Measurements from ENCODE around the gene ODAD4. TPM values are rescaled to one million over a fixed set of nuclear protein-coding genes. Genes with fewer than 3 reads are reported as not detected.
A peak's percentile ranks its signal among the peaks of the same experiment; 100 is the strongest.
"Not testable (repeated sequence)": the region's sequence is repeated elsewhere in the genome, so short reads cannot be mapped to it uniquely, and the experiment has no call there.

ODAD4 gene
- total RNA-seq, 1 donor from 2014 or later: 0.50 TPM

- H3K4me3 Mint-ChIP-seq (ENCODE audit: low read depth): peak overlapping the region; percentile 95
- intact Hi-C loops (cut with micrococcal nuclease): loop anchor here (2.0 kb wide), 1 partner anchor 53 kb away; the partner anchor contains the start of gene KLHL11
- no peak for DNase-seq (ENCODE audit: low spot score)
Measured at GRCh38 chr17:41917679-41918313, 12.6 kb upstream of the ODAD4 start.

GRCh38 chr17:41918314-41919164 lies 11.9 kb upstream of the ODAD4 start, which contains the start of gene ACLY:
TSS of gene ACLY (minus strand) at chr17:41918951. CDS start at chr17:41913873, 5,078 bp downstream.
- peak; percentile 98 for DNase-seq (ENCODE audit: low spot score)
- Mint-ChIP-seq H3K27ac (peak within 1 kb of the TSS; percentile 89), H3K9me3 (no peaks in the 10 kb centered on the region), H3K4me1 (ENCODE audit: low read depth) (peaks cover 36% of the 10 kb centered on the region), H3K27me3 (ENCODE audit: low read depth) (no peaks in the 10 kb centered on the region), H3K4me3 (ENCODE audit: low read depth) (peak within 1 kb of the TSS; percentile 95), H3K36me3 (ENCODE audit: low read depth) (peaks cover 28% of the 10 kb centered on the region)
- intact Hi-C loops (cut with micrococcal nuclease): loop anchor here (1.0 to 2.0 kb wide), 2 partner anchors 12 to 54 kb away; partner anchors contain the start of genes KLHL11 and ODAD4

More at GRCh38 chr17:41917679-41918313, 12.6 kb upstream of the ODAD4 start:
- Mint-ChIP-seq H3K9me3 (no peaks in the 10 kb centered on the region), H3K27me3 (ENCODE audit: low read depth) (no peaks in the 10 kb centered on the region), H3K36me3 (ENCODE audit: low read depth) (peaks cover 33% of the 10 kb centered on the region), H3K27ac (peak overlapping the region; percentile 89), H3K4me1 (ENCODE audit: low read depth) (peaks cover 40% of the 10 kb centered on the region)

DNA sequence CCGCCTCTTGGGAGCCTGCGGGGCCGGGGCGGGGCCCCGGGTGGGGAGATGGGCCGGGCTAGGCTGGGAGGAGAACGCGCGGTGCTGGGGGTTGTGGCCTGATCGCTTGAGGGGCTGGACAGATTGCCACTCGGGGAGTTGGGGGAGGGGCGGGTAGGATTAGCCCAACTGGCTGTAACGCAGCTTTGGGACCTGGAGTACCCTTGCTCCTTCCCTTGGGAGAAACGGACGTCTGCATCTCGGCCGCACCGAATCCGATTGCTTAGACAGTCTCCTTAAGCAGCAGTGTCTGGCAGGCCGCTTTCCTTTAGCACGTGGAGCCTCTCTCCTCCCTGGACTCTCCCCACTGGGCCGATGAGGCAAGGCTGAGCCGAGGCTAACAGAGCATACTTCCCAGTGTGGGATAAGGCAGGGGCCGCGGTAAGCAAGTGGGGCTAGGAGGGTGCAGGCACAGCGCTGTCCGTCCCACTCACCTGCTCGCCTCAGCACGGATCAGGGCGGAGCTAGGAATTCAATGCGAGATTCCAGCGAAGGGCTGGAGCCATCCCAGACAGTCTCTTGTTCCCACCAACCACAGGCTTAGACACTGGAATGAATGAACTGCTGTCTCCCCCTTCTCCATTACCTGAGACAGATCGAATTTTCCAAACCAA lies 11.1 kb upstream of the ODAD4 start:
- Mint-ChIP-seq H3K27ac (peak overlapping the region; percentile 89), H3K9me3 (no peaks in the 10 kb centered on the region), H3K4me1 (ENCODE audit: low read depth) (peaks cover 30% of the 10 kb centered on the region), H3K4me3 (ENCODE audit: low read depth) (peak overlapping the region; percentile 95), H3K27me3 (ENCODE audit: low read depth) (no peaks in the 10 kb centered on the region), H3K36me3 (ENCODE audit: low read depth) (peaks cover 24% of the 10 kb centered on the region)
- DNase-seq (ENCODE audit: low spot score): no peak
- intact Hi-C loops (cut with micrococcal nuclease): loop anchor here (1.0 to 2.0 kb wide), 2 partner anchors 11 to 54 kb away; partner anchors contain the start of genes KLHL11 and ODAD4

- peak overlapping the region; percentile 20 for H3K27ac Mint-ChIP-seq
- peaks cover 18% of the 10 kb centered on the region for H3K36me3 Mint-ChIP-seq (ENCODE audit: low read depth)
- intact Hi-C loops (cut with micrococcal nuclease): loop anchor here (1.0 to 2.0 kb wide), 2 partner anchors 10 to 55 kb away; partner anchors contain the start of genes KLHL11 and ODAD4
- H3K4me3 Mint-ChIP-seq (ENCODE audit: low read depth): peak overlapping the region; percentile 23
- H3K9me3 Mint-ChIP-seq: no peaks in the 10 kb centered on the region
- no peaks in the 10 kb centered on the region for H3K27me3 Mint-ChIP-seq (ENCODE audit: low read depth)
- no peak for DNase-seq (ENCODE audit: low spot score)
- H3K4me1 Mint-ChIP-seq (ENCODE audit: low read depth): peaks cover 24% of the 10 kb centered on the region
Measured at GRCh38 chr17:41919840-41920579, 10.4 kb upstream of the ODAD4 start.

- peaks cover 15% of the 10 kb centered on the region for H3K36me3 Mint-ChIP-seq (ENCODE audit: low read depth)
- H3K27me3 Mint-ChIP-seq (ENCODE audit: low read depth): no peaks in the 10 kb centered on the region
- no peaks in the 10 kb centered on the region for H3K9me3 Mint-ChIP-seq
- DNase-seq (ENCODE audit: low spot score): no peak
- intact Hi-C loops (cut with micrococcal nuclease): no loop called here
- no peak overlapping the region for H3K27ac Mint-ChIP-seq
- H3K4me1 Mint-ChIP-seq (ENCODE audit: low read depth): peaks cover 21% of the 10 kb centered on the region
- no peak overlapping the region for H3K4me3 Mint-ChIP-seq (ENCODE audit: low read depth)
Measured at GRCh38 chr17:41920580-41920955, 9.8 kb upstream of the ODAD4 start.

DNA sequence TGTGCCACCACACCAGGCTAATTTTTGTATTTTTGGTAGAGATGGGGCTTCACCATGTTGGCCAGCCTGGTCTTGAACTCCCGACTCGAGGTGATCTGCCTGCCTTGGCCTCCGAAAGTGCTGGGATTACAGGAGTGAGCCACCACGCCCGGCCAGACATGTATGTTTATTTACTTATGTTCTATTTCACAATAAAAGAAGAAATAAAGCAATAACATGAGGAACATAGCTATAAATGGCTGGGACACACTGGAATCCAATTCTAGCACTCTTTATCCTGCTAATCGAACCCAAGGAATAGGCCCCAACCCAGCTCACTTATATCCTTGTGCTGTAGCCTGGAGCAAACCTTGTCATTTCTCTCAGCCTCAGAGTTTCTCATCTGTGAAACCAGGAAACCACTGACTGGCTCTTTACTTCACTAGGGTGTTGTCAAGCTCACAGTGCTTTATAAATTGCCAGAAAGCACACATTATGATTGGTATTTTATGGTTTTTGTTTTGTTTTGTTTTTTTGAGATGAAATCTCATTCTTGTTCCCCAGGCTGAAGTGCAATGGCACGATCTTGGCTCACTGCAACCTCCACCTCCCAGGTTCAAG lies 4.3 kb upstream of the ODAD4 start:
- Mint-ChIP-seq H3K27ac (no peak overlapping the region), H3K27me3 (ENCODE audit: low read depth) (no peaks in the 10 kb centered on the region), H3K4me3 (ENCODE audit: low read depth) (no peak overlapping the region), H3K4me1 (ENCODE audit: low read depth) (peaks cover 24% of the 10 kb centered on the region), H3K36me3 (ENCODE audit: low read depth) (no peaks in the 10 kb centered on the region), H3K9me3 (no peaks in the 10 kb centered on the region)
- no peak for DNase-seq (ENCODE audit: low spot score)
- intact Hi-C loops (cut with micrococcal nuclease): no loop called here

- Mint-ChIP-seq H3K36me3 (ENCODE audit: low read depth) (no peaks in the 10 kb centered on the region), H3K4me3 (ENCODE audit: low read depth) (peak overlapping the region; percentile 95), H3K27me3 (ENCODE audit: low read depth) (no peaks in the 10 kb centered on the region), H3K4me1 (ENCODE audit: low read depth) (peaks cover 39% of the 10 kb centered on the region), H3K9me3 (no peaks in the 10 kb centered on the region), H3K27ac (peak overlapping the region; percentile 95)
- DNase-seq (ENCODE audit: low spot score): no peak
- intact Hi-C loops (cut with micrococcal nuclease): no loop called here
Measured at GRCh38 chr17:41928693-41929251, 1.6 kb upstream of the ODAD4 start.

DNA sequence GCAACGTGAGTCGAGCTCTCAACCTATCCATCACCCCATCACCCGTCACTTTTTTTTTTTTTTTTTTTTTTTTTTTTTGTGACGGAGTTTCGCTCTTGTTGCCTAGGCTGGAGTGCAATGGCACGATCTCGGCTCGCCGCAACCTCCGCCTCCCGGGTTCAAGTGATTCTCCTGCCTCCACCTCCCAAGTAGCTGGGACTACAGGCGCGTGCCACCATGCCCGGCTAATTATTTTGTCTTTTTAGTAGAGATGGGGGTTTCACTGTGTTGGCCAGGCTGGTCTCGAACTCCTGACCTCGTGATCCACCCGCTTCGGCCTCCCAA lies 378 bp downstream of the ODAD4 start:
- Mint-ChIP-seq H3K4me3 (ENCODE audit: low read depth) (peak overlapping the region; percentile 95), H3K4me1 (ENCODE audit: low read depth) (peaks cover 41% of the 10 kb centered on the region), H3K27ac (peak overlapping the region; percentile 95)
- not testable (repeated sequence) for H3K36me3 Mint-ChIP-seq (ENCODE audit: low read depth); H3K9me3 Mint-ChIP-seq; H3K27me3 Mint-ChIP-seq (ENCODE audit: low read depth); DNase-seq (ENCODE audit: low spot score)
- intact Hi-C loops (cut with micrococcal nuclease): loop anchor here (1.0 to 5.0 kb wide), 3 partner anchors 11 to 63 kb away; partner anchors contain the start of gene KLHL11

DNA sequence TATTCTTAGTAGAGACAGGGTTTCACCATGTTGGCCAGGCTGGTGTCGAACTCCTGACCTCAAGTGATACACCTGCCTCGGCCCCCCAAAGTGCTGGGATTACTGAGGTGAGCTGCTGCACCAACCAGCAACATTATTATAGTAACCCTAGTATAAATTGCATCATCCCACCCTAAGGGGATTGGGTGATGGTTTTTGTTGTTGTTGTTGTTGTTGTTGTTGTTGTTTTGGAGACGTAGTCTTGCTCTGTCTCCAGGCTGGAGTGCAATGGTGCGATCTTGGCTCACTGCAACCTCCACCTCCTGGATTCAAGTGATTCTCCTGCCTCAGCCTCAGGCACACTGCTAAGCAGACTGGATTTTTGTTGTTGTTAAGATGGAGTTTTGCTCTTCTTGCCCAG lies 1.3 kb downstream of the ODAD4 start:
- peaks cover 39% of the 10 kb centered on the region for H3K4me1 Mint-ChIP-seq (ENCODE audit: low read depth)

GRCh38 chr17:41932816-41933389 lies 2.5 kb downstream of the ODAD4 start:
- DNase-seq (ENCODE audit: low spot score): no peak
- Mint-ChIP-seq H3K27me3 (ENCODE audit: low read depth) (no peaks in the 10 kb centered on the region), H3K4me3 (ENCODE audit: low read depth) (peak overlapping the region; percentile 45), H3K4me1 (ENCODE audit: low read depth) (peaks cover 37% of the 10 kb centered on the region), H3K36me3 (ENCODE audit: low read depth) (no peaks in the 10 kb centered on the region), H3K27ac (peak overlapping the region; percentile 77), H3K9me3 (no peaks in the 10 kb centered on the region)
- intact Hi-C loops (cut with micrococcal nuclease): loop anchor here (5.0 kb wide), 1 partner anchor 66 kb away; the partner anchor contains the start of gene KLHL11

More for the DNA sequence above, 1.3 kb downstream of the ODAD4 start:
- peak overlapping the region; percentile 19 for H3K4me3 Mint-ChIP-seq (ENCODE audit: low read depth)
- H3K27me3 Mint-ChIP-seq (ENCODE audit: low read depth); DNase-seq (ENCODE audit: low spot score); H3K36me3 Mint-ChIP-seq (ENCODE audit: low read depth); H3K27ac Mint-ChIP-seq; H3K9me3 Mint-ChIP-seq: not testable (repeated sequence)
- intact Hi-C loops (cut with micrococcal nuclease): loop anchor here (2.0 to 5.0 kb wide), 2 partner anchors 33 to 64 kb away; partner anchors contain the start of gene KLHL11

GRCh38 chr17:41935641-41936040 lies 5.2 kb downstream of the ODAD4 start:
- H3K36me3 Mint-ChIP-seq (ENCODE audit: low read depth): no peaks in the 10 kb centered on the region
- H3K27ac Mint-ChIP-seq: no peak overlapping the region
- no peak overlapping the region for H3K4me3 Mint-ChIP-seq (ENCODE audit: low read depth)
- H3K9me3 Mint-ChIP-seq: no peaks in the 10 kb centered on the region
- intact Hi-C loops (cut with micrococcal nuclease): no loop called here
- peaks cover 20% of the 10 kb centered on the region for H3K4me1 Mint-ChIP-seq (ENCODE audit: low read depth)
- no peaks in the 10 kb centered on the region for H3K27me3 Mint-ChIP-seq (ENCODE audit: low read depth)
- DNase-seq (ENCODE audit: low spot score): no peak
